Kidney epithelial cell (primary cell): Measurements from ENCODE around the gene SETD3. TPM values are rescaled to one million over a fixed set of nuclear protein-coding genes. Genes with fewer than 3 reads are reported as not detected.

Experiments
- DNase-seq: peaks from one replicate; pipeline ENCODE4 v3.0.0-alpha.2; 2010; ENCODE audit warnings: low read depth
- H3K27me3 ChIP-seq: 2 replicates; pipeline ENCODE4 v1.6.0; 2011; ENCODE audit warnings: low read length; ENCODE audit not compliant: control insufficient read depth, insufficient read depth
- H3K36me3 ChIP-seq: 2 replicates; pipeline ENCODE4 v1.5.1; 2011; ENCODE audit warnings: low read length; ENCODE audit not compliant: control insufficient read depth, insufficient read depth
- H3K4me3 ChIP-seq: 2 replicates; pipeline ENCODE4 v1.5.1; 2011; ENCODE audit warnings: low read depth, mild to moderate bottlenecking, control low read depth, low read length
- total RNA-seq: library from RNA; depleted of rRNA; stranded (reverse); fragments of >200 nt; gene quantifications from 2 replicates; pipeline ENCODE4 v1.2.3, GENCODE V29; 2015
- TF ChIP-seq, protein P1 (sequence below): IDR thresholded peaks from 2 replicates; pipeline ENCODE4 v1.5.1; 2011; ENCODE audit warnings: mild to moderate bottlenecking, moderate library complexity, low read length, control low read depth, inconsistent platforms; ENCODE audit not compliant: insufficient read depth, poor library complexity, severe bottlenecking

Gene SETD3
- total RNA-seq, 1 donor from 2014 or later: 54.7 TPM

DNA sequence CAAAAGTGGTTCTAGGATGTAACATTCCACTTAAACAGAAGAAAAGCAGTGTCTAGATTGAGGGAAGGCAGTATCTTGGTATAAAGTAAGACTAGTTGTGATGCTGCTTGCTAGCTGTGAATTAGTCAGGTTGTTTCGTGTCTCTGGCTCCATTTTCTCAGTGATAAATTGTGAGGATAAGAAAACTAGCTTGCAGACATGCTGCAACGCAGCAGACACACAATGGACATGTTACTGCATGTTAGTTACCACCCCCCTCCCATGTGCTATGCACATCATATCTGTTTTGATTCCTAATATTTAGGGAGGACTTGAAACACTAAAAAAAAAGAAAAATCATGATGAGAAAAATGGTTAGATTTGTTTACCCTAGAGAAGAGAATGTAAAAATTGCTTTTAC, 3.4 kb upstream of the SETD3 start:
- no peaks in the 10 kb centered on the region for H3K27me3 ChIP-seq
- TF ChIP-seq, protein P1, sequence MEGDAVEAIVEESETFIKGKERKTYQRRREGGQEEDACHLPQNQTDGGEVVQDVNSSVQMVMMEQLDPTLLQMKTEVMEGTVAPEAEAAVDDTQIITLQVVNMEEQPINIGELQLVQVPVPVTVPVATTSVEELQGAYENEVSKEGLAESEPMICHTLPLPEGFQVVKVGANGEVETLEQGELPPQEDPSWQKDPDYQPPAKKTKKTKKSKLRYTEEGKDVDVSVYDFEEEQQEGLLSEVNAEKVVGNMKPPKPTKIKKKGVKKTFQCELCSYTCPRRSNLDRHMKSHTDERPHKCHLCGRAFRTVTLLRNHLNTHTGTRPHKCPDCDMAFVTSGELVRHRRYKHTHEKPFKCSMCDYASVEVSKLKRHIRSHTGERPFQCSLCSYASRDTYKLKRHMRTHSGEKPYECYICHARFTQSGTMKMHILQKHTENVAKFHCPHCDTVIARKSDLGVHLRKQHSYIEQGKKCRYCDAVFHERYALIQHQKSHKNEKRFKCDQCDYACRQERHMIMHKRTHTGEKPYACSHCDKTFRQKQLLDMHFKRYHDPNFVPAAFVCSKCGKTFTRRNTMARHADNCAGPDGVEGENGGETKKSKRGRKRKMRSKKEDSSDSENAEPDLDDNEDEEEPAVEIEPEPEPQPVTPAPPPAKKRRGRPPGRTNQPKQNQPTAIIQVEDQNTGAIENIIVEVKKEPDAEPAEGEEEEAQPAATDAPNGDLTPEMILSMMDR: no peak
- no peak for DNase-seq
- H3K4me3 ChIP-seq: no peak overlapping the region
- H3K36me3 ChIP-seq: no peaks in the 10 kb centered on the region

GRCh38 chr14:99481745-99482099, 1.1 kb upstream of the SETD3 start:
- Histone ChIP-seq H3K36me3 (no peaks in the 10 kb centered on the region), H3K27me3 (no peaks in the 10 kb centered on the region), H3K4me3 (peak overlapping the region; percentile 97)
- TF ChIP-seq, protein P1: no peak
- no peak for DNase-seq

DNA sequence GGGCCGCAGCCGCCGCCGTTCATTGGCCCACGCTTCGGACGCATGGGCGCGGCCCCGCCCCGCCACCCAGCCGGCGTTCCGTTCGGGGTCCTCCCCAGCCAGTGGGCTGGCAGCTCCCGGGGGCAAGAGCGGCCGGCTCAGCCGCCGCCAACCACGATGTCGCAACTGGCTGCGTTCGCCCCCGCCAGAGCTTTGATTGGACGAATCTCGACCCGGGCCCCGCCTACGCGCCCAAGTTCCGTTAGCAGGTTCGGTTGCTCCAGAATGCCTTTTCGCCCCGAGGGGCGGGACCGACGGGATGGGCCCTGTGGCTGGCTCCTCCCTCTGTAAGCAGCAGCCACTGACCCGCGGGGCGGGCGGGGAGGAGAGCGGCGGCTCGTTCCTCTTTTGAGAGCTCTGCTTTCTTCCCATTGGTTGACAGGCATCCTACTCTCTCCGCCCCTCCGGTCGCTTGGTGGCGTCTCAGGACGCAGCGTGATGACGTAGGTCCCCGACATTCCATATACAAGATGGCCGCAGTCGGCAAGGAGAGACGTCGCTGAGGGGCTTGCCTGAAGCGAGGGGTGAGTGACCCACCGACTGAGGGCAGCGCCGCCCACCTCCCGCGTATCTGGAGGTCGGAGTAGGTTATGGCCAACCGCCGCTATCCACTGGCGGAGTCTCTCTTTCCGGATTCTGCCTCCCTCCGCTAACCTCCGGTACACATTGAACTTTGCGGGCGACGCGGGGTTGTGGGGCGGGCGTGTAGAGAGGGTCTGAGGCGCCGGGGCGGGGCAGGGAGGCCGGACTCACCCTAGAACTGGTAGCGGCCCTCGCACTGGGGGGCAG, 472 bp upstream of the SETD3 start, which contains the start of gene CCNK:
Gene CCNK (plus strand): TSS at position 493 of the 828 bp plus-strand sequence. CDS start 11,269 bp downstream, outside the sequence.
- TF ChIP-seq, protein P1: no peak
- H3K27me3 ChIP-seq: no peaks in the 10 kb centered on the region
- no peaks in the 10 kb centered on the region for H3K36me3 ChIP-seq
- DNase-seq: peak; percentile 97
- peak within 1 kb of the TSS; percentile 97 for H3K4me3 ChIP-seq

- no peak for DNase-seq
- Histone ChIP-seq H3K36me3 (no peaks in the 10 kb centered on the region), H3K27me3 (no peaks in the 10 kb centered on the region), H3K4me3 (peak overlapping the region; percentile 79)
- TF ChIP-seq, protein P1: no peak
Observed at GRCh38 chr14:99479160-99479905, 1.3 kb downstream of the SETD3 start.

DNA sequence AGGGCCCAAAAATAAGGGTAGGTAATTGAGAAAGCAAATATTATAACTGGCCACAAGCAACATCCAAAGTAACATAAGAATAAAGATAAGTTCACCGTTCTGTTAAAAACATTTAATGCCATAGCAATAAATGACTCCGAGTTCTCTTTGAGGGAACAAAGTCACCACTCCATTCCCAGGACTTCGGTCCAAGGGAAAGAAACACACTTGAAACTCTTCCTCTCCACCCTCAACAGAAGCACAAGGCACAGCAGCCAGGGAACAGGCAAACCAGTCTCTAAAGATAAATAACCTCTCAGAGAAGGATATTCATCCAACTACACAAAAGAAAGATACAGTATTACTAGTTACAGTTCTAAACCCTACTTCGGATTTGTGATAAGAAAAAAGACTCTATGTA, 2.5 kb downstream of the SETD3 start:
- no peak overlapping the region for H3K4me3 ChIP-seq
- H3K27me3 ChIP-seq: no peaks in the 10 kb centered on the region
- TF ChIP-seq, protein P1: no peak
- no peak for DNase-seq
- no peaks in the 10 kb centered on the region for H3K36me3 ChIP-seq
